HG02678 (cell line): ENCODE data around the gene CAMTA2.
"Not testable (repeated sequence)": the region's sequence is repeated elsewhere in the genome, so short reads cannot be mapped to it uniquely, and the experiment has no call there.

Experiments
- ATAC-seq: cut with Tn5 transposase; IDR thresholded peaks from one replicate; pipeline ENCODE4 v1.9.1; 2021; ENCODE audit warnings: mild to moderate bottlenecking, moderate library complexity; ENCODE audit not compliant: unreplicated experiment

The CAMTA2 gene

GRCh38 chr17:4986951-4987766 is at the start of gene CAMTA2:
Gene CAMTA2, minus strand, starts transcription at chr17:4987675. Its CDS starts 1,453 bp downstream, at chr17:4986222.
- ATAC-seq: peak; percentile 74

GRCh38 chr17:5035315-5035714 is 47.8 kb upstream of the CAMTA2 start, which contains the start of gene SLC52A1:
Gene SLC52A1, minus strand, starts transcription at chr17:5035426. Its CDS starts 820 bp downstream, at chr17:5034606.
- ATAC-seq: no peak

GRCh38 chr17:5034651-5035050 is 47.2 kb upstream of the CAMTA2 start:
- ATAC-seq: no peak

GRCh38 chr17:5034063-5034462 is 46.6 kb upstream of the CAMTA2 start:
- ATAC-seq: no peak

GRCh38 chr17:5033352-5034015 is 46.0 kb upstream of the CAMTA2 start:
- no peak for ATAC-seq

- ATAC-seq: no peak
Measured at GRCh38 chr17:5032865-5033264, 45.4 kb upstream of the CAMTA2 start.

GRCh38 chr17:5031365-5032082 is 44.0 kb upstream of the CAMTA2 start:
- ATAC-seq: peak; percentile 68

GRCh38 chr17:5030168-5030567 is 42.7 kb upstream of the CAMTA2 start:
- not testable (repeated sequence) for ATAC-seq

GRCh38 chr17:5027916-5028315 is 40.4 kb upstream of the CAMTA2 start:
- ATAC-seq: no peak

- no peak for ATAC-seq
Measured at GRCh38 chr17:5027299-5027698, 39.8 kb upstream of the CAMTA2 start.

- no peak for ATAC-seq
Measured at GRCh38 chr17:5024604-5025003, 37.1 kb upstream of the CAMTA2 start.

GRCh38 chr17:5023588-5024147 is 36.2 kb upstream of the CAMTA2 start:
- no peak for ATAC-seq

GRCh38 chr17:5022171-5022711 is 34.8 kb upstream of the CAMTA2 start:
- no peak for ATAC-seq

- ATAC-seq: no peak
Measured at GRCh38 chr17:5020502-5021023, 33.1 kb upstream of the CAMTA2 start.

GRCh38 chr17:5019475-5019956 is 32.0 kb upstream of the CAMTA2 start:
- no peak for ATAC-seq

GRCh38 chr17:5014357-5014756 is 26.9 kb upstream of the CAMTA2 start:
- ATAC-seq: no peak

- ATAC-seq: no peak
Measured at GRCh38 chr17:5011928-5012327, 24.5 kb upstream of the CAMTA2 start.

GRCh38 chr17:5003214-5003867 is 15.9 kb upstream of the CAMTA2 start:
- no peak for ATAC-seq

GRCh38 chr17:5002121-5002788 is 14.8 kb upstream of the CAMTA2 start:
- ATAC-seq: no peak
